Cerebellar nuclear complex (tissue), 1 donor: ENCODE measurements around the gene ZYX.

Source experiments
- DNase-seq, 2 experiments: peaks; one replicate each; lab custom pipeline; 2025; lab: John Stamatoyannopoulos, UW

ZYX gene, protein sequence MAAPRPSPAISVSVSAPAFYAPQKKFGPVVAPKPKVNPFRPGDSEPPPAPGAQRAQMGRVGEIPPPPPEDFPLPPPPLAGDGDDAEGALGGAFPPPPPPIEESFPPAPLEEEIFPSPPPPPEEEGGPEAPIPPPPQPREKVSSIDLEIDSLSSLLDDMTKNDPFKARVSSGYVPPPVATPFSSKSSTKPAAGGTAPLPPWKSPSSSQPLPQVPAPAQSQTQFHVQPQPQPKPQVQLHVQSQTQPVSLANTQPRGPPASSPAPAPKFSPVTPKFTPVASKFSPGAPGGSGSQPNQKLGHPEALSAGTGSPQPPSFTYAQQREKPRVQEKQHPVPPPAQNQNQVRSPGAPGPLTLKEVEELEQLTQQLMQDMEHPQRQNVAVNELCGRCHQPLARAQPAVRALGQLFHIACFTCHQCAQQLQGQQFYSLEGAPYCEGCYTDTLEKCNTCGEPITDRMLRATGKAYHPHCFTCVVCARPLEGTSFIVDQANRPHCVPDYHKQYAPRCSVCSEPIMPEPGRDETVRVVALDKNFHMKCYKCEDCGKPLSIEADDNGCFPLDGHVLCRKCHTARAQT

DNA sequence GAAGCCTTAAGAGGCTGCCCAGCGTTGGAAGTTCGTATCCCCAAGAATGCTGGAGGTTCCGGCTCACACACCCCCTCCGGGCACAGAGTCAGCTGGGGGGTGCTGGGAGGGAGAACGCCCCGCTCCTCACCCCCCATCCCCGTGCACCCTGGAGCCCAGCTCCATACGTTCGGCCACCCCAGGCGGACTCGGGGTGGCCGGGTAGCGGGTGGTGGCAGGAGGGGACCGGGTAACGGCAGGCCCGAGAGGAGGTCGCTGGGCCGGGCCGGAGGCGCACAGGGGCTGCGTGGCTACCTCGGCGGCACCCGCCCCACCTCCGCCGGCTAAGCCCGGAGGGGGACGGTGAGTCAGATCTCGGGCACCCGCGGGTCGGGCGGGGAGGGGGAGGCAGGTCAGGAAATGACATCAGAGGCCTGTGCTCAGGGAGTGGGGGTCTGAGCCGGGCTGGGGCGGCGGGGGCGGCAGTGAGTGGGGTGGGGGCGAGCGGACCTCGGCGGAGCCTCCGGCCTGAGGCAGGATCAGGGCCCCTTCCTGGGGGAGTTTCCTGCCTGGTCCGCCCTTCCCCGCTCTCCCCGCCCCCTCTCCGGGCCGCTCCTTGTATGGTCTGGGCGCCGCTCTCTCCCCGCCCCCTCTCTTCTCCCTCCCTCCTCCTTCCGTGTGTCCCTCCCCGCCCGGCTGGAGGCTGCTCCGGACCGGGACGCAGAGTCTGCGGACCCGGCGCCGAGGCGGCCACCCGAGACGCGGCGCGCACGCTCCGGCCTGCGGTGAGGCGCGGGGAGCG, at the start of gene ZYX:
TSS of gene ZYX (plus strand) at position 700 of the 781 bp plus-strand sequence. CDS start 227 bp downstream, outside the sequence.
- DNase-seq = peak; percentile 44 to 53

DNA sequence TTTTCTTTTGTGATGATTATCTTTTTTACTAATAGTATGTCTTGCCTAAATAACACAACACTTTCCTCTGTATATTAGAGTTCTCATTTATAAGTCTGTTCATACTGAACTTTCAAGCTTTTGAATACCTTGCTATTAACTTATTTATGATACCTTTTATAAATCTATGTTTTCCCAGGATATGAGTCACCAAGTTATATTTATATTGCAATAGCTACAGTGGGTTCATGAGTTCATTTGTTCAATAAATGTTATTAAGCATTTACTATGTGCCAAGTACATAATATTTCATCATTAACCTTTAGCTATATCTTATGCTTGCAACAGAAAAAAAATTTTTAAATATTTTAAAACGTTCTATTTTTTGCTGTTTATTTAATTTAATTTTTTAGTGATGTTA, 46.9 kb upstream of the ZYX start:
- DNase-seq = no peak

DNA sequence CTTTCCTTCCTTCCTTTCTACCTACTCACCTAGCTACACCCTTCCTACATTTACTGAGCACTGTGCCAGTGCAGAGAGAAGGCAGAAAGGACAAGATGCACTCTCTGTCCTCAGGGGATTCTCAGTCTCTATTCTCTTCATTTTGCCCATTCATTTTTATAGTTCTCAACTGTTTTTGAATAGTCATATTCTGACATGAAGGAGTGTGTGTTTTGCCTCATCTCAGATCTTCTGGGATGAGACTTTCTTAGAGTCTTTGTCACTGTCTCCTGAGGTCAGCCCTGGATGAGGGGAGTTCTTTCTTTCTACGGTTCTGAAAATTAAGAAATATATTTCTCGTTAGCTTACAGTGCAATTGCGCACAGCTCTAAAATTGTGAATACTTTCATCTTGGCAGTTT, 43.9 kb upstream of the ZYX start:
- DNase-seq = no peak

DNA sequence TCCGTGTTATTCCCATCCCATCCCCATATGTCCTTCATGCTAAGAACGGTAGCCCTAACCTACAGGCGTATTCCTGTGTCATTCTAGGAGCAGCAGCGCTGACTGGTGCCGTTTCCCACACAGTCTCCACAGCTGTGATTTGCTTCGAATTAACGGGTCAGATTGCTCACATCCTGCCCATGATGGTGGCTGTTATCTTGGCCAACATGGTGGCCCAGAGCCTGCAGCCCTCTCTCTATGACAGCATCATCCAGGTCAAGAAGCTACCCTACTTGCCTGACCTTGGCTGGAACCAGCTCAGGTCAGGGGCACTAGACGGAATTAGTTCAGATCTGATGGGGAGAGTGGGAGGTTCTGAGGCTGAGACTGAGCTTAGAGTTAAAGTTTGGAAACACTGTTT, 39.3 kb upstream of the ZYX start:
- DNase-seq = no peak

DNA sequence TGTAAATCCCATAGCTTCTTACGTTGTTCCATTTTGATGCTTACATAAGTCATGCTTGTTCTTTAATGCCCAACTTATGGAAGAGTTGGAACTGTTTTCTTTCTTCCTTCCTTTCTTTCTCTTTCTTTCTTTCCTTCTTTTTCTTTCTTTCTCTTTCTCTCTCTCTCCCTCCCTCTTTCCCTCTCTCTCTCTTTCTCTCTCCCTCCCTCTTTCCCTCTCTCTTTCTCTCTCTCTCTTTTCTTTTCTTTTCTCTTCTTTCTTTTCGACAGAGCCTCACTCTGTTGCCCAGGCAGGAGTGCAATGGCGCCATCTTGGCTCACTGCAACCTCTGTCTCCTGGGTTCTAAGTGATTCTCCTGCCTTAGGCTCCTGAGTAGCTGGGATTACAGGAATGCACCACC, 37.5 kb upstream of the ZYX start:
- DNase-seq = no peak

DNA sequence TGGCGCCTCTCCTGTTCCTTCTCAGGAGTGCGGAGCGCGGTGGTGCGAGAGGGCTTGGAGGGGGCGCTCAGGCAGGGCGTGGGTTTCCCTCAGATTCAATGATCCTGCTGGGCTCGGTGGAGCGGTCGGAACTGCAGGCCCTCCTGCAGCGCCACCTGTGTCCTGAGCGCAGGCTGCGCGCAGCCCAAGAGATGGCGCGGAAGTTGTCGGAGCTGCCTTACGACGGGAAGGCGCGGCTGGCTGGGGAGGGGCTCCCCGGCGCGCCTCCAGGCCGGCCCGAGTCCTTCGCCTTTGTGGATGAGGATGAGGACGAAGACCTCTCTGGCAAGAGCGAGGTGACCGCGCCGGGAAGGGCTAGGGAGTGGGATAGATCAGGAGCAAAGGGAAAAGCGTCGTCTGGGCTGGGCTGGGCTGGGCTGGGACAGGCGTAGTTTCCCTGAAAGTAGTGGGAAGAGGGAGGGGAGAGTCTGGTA, 35.7 kb upstream of the ZYX start:
- DNase-seq = no peak

DNA sequence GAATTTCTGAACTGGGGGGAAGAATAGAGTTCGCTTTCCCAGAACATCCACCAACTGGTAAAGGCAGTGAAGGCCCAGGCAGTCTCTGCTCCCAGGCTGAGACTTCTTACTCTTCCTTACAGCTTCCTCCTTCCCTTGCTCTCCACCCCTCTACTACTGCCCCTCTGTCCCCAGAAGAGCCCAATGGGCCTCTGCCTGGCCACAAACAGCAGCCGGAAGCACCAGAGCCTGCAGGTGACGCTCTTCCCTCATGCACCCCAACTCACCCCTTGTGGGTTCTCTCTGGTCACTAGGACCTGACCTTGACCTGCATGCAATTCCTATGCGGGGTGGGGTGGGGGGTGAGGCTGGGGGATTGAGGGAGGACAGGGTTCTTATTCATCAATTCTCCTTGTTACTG, 35.1 kb upstream of the ZYX start:
- no peak for DNase-seq

DNA sequence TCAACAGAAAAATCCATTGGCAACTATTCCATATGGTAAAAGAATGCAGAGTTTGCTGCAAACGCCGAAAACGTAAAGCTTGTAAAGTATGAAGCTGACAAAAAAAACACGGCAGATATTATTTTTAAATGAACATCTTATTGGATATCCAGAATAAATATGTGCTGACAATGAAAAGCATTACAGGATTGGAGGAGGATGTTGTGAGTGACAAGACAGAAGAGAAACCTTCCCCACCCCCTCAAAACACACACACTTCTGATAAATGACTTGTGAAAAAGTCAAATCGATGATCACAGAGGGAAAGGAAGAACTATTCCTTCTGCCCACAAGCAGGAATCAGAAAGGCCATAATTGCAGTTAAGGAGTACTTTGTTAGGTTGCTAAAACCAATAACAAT, 33.2 kb upstream of the ZYX start:
- DNase-seq = no peak

DNA sequence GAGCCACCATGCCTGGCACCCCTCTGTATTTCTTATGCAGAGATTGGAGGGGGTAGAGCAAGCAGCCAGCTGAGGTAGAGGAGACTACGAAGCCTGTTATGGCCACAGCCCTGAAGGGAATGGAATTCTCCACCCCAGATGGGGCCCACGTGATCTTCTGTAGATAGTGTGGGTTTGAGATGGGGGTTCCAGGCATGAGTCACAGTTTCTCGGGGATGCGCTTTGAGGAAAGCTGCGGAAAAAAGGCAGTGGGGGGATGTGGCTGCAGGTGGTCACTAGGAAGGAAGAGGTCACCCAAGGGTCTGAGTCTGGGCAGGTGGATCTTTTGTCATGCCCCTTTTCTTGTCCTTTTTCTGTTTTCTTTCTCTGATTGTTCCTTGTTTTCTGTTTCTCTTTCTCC, 30.1 kb upstream of the ZYX start:
- DNase-seq = no peak

DNA sequence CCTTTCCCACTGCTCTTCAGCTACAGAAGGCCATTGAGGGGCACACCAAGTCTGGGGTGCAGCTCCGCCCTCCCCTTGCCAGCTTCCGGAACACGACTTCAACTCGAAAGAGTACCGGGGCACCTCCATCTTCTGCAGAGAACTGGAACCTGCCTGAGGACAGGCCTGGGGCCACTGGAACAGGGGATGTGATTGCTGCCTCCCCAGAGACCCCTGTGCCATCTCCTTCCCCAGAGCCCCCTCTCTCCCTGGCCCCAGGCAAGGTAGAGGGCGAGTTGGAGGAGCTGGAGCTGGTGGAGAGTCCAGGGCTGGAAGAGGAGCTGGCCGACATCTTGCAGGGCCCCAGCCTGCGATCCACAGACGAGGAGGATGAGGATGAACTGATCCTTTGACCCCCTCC, 29.6 kb upstream of the ZYX start:
- DNase-seq = no peak

DNA sequence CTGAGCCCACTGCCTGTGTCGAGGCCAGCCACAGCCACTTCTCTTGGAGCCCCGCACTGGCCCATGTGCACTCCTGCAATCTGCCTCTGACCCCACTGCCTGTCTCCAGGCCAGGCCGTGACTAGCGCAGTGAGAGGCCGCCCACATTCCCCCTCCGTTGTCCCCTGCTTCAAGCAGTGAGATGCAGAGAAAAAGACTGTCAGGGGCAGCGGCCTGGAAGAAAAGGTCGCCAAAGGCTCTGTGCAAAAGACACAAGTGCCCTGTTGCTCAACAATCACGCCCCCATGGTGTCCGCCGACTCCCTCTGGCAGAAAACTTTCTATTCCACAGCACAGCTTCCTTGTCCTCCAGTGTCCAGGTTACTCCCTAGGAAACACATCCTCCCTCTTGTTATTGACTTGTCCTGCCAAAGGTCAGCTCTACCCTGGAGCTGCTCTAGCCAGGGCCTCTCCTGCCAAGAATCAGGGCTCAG, 28.6 kb upstream of the ZYX start:
- no peak for DNase-seq

DNA sequence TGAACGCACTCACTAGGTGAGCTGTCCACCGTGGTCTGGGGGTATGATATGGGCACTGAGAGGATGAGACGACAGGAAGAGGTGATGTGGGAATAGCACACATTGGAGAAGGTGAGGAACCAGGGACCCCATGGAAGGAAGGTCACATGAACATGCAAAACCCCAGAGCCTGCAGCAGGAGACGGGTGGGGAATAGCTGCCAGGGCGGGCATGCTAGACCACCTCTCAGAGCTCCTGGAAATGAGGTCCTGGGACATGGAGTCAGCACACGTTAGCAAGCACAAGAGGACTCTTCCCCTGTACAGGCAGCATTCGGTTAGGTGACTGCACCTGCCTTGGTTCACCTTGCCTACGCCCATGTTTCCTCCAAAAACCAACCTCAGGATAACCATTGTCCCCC, 26.8 kb upstream of the ZYX start:
- DNase-seq = no peak

DNA sequence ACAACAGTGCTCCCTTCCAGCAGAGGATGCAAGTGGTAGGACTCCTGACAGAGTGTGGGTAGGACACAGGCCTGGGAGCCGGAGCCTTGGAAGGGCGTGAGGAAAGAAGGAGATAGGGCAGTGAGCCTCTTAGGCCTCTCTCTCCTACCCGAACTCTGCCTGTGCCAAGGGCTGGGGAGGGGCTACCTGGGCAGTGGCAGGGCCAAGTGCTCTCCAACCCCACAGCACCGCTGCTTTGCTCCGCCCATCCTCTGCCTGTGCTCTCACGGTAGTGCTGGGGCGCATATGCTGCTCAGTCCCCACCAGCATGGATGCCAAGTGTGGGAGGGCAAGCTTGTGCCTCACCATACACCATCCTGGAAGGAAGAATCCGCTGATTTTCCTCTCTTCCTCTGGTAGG, 26.2 kb upstream of the ZYX start:
- DNase-seq = no peak

DNA sequence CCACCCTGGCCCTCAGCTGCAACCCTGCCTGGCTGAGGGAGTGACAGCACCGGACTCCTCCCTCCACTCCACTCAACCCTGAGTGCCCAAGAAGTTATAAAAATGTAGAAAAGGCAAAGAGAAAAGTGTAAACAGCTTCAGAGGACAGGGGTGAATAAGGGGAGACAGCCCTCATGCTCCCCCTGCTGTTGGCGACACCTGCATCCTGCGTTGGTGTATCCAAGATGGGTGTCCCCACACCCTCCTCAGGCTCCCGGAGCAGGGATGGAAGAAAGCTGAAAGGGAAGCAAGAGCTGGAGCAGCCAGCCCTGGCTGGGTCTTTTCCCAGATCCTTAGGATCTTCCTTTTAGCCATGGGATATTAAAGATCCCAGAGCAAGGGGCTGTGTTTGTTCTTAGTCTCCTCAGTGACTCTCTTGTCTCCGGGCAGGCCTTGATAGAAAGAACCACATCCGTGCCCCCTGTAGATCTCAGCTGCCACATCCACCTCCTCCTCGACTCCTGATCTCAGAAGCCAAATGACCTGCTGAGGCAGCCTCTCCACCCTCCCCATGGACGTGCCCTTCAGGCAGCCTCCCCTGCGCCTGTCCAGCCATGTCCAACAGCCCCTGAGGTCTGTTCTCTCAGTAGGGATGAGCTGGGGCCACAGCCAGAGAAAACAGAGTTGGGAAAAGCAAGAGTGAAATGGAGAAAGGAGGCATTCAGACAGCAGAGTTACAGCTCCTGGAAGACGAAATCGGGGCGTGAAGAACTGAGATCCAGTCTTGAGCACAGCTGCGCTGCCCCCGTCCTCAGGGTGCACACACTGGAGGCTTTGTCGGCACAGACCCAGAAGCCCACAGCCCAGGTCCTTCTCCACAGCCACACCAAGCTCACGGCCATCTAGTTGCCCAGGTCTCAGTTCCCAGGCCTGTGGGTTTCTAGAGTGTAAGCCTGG, 25.4 kb upstream of the ZYX start:
- no peak for DNase-seq

DNA sequence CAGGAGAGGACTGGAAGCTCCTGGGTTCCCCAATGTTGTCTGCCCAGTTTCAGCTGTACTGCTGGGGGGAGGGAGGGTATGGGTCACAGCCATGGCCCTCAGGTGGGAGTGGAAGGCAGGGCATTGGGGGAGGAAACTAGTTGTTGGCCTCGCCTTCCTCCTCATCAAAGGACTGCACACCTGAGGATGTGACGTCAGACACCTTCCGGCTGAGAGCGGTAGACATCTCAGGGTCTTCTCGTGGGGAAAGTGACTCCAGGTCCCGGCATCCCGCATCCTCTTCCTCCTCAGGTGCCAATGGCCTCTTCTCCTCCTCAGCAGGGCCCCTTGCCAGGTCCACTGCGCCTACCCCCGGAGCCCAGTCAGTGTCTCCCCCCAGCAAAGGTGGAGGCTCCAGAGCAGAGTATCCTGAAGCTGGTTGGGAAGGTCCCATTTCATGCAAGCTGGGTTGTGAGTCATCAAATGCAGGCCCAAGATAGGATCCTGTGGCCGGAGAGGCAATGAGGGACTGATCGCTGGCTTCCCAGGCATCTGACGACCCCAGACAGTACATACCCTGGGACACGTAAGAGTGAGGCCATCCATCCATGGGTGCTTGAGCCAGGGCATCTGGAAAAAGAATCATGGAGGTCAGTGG, 24.6 kb upstream of the ZYX start:
- no peak for DNase-seq

DNA sequence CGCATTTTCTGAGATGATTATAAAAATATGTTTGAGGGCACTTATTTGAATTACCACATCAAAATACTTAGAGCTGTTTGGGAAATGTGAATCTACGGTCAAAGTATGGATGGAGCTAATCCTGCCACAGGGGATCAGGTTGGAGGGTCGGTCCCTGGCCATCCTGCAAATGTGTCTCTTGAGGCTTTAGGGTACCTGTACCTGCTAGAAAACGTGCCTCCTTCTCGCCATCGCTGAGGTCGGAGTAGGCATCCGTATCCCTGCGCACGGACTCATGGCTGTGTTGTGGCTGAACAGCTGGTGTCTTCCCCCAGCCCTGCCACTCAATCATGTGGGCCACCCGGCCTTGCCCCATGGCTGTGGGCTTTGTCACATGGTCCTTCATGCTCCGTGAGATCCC, 22.5 kb upstream of the ZYX start:
- DNase-seq = no peak

DNA sequence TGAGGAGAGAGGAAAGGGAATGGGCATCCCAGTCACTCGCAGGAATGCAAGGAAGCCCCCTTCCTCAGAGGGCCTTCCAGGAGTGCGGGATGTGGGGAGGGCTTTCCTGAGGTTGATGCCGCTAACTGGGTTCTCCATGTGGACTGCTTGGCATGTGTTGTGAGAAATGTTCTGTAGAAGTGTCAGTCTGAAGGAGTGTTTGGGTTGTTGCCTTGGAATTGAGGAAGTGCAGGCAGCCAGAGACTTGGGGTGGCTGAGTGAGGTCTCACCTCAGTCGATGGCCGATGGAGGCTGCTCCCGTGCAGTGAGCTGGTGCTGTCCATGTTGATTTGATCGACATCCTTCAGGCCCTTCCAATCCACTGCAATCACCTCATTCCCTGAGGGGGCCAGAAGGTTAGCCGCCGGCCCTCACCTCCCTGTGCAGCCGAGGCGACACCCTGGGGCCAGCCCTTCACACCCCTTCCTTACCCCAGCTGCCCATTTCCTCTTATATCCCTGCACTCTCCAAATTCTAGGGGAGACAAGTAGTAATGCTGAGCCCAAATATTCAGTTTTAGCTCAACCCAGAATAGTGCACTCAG, 21.3 kb upstream of the ZYX start:
- DNase-seq = no peak

DNA sequence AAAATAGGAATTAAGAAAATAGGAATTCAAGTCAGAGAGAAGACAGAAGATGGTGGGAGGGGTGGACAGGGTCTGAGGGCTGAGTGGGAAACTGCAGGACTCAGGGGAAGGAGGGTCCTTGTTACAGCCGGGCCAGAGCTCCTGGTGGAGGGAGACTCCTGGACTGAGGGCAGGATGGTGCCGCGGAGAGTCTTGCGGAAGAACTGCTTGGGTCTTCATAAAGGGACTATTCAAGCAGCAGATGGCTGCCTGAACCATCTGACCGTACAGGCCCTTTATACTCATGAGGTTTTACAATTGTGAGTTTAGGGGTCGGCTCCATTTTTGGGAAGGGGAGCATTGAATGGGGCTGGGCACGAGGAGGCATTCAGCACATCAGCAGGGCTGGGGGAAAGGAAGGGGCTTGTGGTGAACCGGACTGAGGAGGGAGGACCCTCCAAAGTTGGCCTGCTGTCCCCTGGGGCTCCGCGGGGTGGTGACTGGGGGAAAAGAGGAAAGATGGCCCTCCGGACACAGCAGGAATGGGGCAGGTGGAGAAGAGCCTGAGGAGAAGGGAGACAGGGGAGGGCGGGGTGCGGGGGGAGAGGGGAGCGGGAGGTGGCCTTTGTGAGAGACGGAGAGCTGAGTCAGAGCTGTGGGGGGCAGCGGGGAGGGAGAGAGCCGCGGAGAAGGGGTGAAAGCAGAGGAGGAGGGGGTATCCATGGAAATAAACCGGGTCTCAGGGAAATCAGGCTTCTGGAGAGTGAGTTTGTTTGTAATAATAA, 20.2 kb upstream of the ZYX start:
- DNase-seq = no peak

DNA sequence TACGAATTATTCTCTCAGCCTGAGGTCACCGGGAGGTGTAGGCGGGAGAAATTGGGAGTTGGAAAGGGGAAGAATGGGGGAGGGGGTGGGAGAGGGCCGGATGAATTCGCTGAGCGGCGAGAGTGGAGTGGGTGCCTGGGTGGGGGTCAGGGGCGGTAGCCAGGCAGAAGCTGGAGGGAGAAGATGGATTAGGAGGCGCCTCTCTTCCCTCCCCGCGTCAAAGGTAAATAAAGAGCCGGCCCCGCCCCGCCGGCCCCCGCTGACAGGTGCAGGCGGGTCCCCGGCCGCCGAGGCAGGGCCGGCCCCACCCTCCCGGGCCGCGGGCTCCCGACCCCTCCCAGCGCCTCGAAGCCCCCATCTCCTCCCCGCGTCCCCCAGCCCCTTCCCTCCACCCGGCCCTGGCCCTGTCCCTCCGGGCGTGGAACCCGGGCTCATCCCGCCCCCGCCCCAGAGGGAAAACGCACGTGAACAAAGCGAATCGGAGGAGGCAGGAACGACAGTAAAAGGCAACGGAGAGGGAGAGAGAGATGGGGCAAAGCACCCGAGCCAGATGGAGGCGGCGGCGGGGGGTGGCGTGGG, 19.5 kb upstream of the ZYX start:
- DNase-seq = no peak
